ENCODE data around the gene SLAIN2. TPM values are rescaled to one million over a fixed set of nuclear protein-coding genes. Genes with fewer than 3 reads are reported as not detected.

SLAIN2 gene
- total and polyA plus RNA-seq, 3 donors from 2014 or later, result 57.3 to 255 (median 75.8) TPM

DNA sequence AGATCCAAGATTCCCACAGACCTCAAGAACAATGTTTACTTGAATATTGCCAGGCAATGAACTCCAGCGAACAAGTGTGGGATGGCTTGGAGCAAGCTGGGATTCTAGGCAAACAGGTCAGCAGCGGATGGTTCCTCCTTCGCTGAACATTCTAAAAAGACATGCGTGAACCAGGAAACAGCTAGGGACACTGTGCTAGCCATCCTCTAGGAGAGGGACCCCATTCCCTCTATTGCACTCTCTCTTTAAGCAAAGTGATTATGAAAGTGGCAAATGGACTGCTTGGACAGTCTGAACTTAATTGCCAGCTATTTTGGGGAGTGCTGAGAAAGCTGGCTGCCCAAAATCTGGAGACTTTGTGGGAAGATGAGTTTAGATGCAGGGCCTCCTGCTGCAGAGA, 41.8 kb upstream of the SLAIN2 start:
- WGBS, 2 donors, result 95 to 100% methylated on average over 4 of the region's 4 CpGs
- intact Hi-C loops (cut with DNase I; ENCODE audit: low total_unique reads), result no loop called here

DNA sequence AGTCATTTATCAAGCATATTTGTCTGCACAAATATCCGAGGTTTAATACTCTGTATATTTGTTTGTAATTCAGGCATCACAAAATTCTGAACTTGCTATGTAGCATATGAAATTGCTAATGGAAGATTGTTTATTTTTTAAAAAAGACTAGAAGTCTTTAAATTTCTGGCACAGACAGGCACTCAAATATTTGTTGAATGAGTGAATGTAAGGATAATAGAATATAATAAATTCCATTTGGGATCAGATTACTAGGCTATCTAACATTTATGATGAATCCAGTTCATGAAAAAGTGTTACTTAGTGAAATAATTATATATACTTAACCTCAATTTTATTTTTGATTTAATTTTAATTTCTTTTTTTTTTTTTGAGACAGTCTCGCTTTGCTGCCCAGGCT, 41.3 kb upstream of the SLAIN2 start:
- 79 to 82% methylated on average over 2 of the region's 2 CpGs for WGBS, 2 donors

More for the DNA sequence above, 41.8 kb upstream of the SLAIN2 start:
- H3K27ac ChIP-seq, result no peak overlapping the region
- TF ChIP-seq, protein P1, sequence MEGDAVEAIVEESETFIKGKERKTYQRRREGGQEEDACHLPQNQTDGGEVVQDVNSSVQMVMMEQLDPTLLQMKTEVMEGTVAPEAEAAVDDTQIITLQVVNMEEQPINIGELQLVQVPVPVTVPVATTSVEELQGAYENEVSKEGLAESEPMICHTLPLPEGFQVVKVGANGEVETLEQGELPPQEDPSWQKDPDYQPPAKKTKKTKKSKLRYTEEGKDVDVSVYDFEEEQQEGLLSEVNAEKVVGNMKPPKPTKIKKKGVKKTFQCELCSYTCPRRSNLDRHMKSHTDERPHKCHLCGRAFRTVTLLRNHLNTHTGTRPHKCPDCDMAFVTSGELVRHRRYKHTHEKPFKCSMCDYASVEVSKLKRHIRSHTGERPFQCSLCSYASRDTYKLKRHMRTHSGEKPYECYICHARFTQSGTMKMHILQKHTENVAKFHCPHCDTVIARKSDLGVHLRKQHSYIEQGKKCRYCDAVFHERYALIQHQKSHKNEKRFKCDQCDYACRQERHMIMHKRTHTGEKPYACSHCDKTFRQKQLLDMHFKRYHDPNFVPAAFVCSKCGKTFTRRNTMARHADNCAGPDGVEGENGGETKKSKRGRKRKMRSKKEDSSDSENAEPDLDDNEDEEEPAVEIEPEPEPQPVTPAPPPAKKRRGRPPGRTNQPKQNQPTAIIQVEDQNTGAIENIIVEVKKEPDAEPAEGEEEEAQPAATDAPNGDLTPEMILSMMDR (IDR thresholded peaks at IDR 0.05), result no peak
- TF ChIP-seq POLR2A (IDR thresholded peaks at IDR 0.05), result no peak
- H3K36me3 ChIP-seq (ENCODE audit: low read depth, missing control alignments), result no peaks in the 10 kb centered on the region
- no peaks in the 10 kb centered on the region for H3K4me1 ChIP-seq
- no peak for DNase-seq
- no peaks in the 10 kb centered on the region for H3K27me3 ChIP-seq
- no peak overlapping the region for H3K4me3 ChIP-seq
- no peaks in the 10 kb centered on the region for H3K9me3 ChIP-seq

DNA sequence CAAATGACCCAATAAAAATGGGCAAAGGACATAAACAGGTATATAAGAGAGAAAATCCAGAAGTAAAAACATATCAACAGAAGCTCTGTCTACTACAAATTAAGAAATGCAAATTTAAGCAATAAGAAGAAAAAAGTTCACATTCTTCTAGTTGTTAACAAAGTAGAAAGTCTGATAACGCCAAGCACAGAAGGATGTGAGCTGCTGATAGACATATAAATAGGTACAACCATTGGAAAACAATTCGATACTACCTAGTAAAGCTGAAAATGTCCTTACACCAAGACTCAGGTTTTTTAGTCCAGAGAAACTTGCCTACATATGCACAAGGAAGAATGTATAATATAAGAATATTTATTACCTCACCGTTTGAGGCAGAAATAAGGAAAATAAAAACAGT, 35.8 kb upstream of the SLAIN2 start:
- TF ChIP-seq, protein P1 (IDR thresholded peaks at IDR 0.05), result no peak
- no peak for TF ChIP-seq POLR2A (IDR thresholded peaks at IDR 0.05)
- intact Hi-C loops (cut with DNase I; ENCODE audit: low total_unique reads), result no loop called here
- WGBS, 2 donors, result 76 to 86% methylated on average over 3 of the region's 3 CpGs

More for the DNA sequence above, 41.3 kb upstream of the SLAIN2 start:
- intact Hi-C loops (cut with DNase I; ENCODE audit: low total_unique reads), result no loop called here
- H3K9me3 ChIP-seq, result no peaks in the 10 kb centered on the region
- H3K4me3 ChIP-seq, result no peak overlapping the region
- TF ChIP-seq POLR2A (IDR thresholded peaks at IDR 0.05), result no peak
- TF ChIP-seq, protein P1 (IDR thresholded peaks at IDR 0.05), result no peak
- H3K27me3 ChIP-seq, result no peaks in the 10 kb centered on the region
- no peak for DNase-seq
- no peaks in the 10 kb centered on the region for H3K4me1 ChIP-seq
- no peaks in the 10 kb centered on the region for H3K36me3 ChIP-seq (ENCODE audit: low read depth, missing control alignments)
- H3K27ac ChIP-seq, result no peak overlapping the region

DNA sequence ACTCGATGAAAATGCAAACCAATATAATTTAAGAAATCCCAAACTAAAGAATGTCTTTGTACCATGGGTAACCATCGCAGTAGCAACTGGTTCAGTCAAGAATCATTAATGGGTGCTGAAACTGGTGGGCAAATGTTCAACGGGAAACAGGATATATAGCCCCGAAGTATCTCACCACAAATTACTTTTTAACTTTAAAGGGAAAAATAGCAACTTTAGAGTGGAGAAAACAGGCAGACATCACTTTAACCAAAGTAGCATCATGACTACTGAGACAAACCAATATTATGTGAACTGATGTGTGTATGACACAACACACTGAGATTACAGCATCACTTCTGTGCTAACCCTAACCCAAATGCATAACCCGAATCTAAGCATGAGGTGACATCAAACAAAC, 33.8 kb upstream of the SLAIN2 start:
- intact Hi-C loops (cut with DNase I; ENCODE audit: low total_unique reads), result no loop called here
- no peak for DNase-seq
- no peaks in the 10 kb centered on the region for H3K27me3 ChIP-seq
- H3K36me3 ChIP-seq (ENCODE audit: low read depth, missing control alignments), result no peaks in the 10 kb centered on the region
- H3K9me3 ChIP-seq, result no peaks in the 10 kb centered on the region
- H3K4me1 ChIP-seq, result no peaks in the 10 kb centered on the region
- TF ChIP-seq POLR2A (IDR thresholded peaks at IDR 0.05), result no peak
- TF ChIP-seq, protein P1 (IDR thresholded peaks at IDR 0.05), result no peak
- no peak overlapping the region for H3K27ac ChIP-seq
- no peak overlapping the region for H3K4me3 ChIP-seq
- WGBS, 2 donors, result 87 to 89% methylated on average over 5 of the region's 5 CpGs

More for the DNA sequence above, 35.8 kb upstream of the SLAIN2 start:
- DNase-seq, result no peak
- Histone ChIP-seq H3K36me3 (ENCODE audit: low read depth, missing control alignments) (no peaks in the 10 kb centered on the region), H3K4me3 (no peak overlapping the region), H3K27me3 (no peaks in the 10 kb centered on the region), H3K4me1 (no peaks in the 10 kb centered on the region), H3K9me3 (no peaks in the 10 kb centered on the region), H3K27ac (no peak overlapping the region)

DNA sequence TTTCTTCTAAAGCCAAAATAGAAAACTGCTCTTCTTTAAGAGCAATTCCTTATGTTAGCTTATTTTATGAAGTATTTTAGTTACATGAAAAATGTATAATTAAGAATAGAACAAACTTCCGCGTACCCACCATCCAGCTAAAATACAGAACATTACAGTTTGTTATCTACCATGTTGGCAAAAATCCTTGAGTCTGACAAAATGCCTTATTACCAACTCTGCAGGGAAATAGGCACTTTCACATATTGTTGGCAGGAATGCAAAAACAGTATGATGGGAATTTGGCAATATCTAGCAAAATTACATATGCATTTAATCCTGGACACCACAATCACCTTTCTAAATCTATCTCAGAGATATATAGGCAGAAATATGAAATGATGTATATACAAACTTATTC, 32.4 kb upstream of the SLAIN2 start:
- Histone ChIP-seq H3K4me1 (no peaks in the 10 kb centered on the region), H3K36me3 (ENCODE audit: low read depth, missing control alignments) (no peaks in the 10 kb centered on the region), H3K9me3 (no peaks in the 10 kb centered on the region), H3K27me3 (no peaks in the 10 kb centered on the region), H3K4me3 (no peak overlapping the region), H3K27ac (no peak overlapping the region)
- WGBS, 2 donors, result 50 to 63% methylated on average over 2 of the region's 2 CpGs
- intact Hi-C loops (cut with DNase I; ENCODE audit: low total_unique reads), result no loop called here
- TF ChIP-seq POLR2A (IDR thresholded peaks at IDR 0.05), result no peak
- TF ChIP-seq, protein P1 (IDR thresholded peaks at IDR 0.05), result no peak
- no peak for DNase-seq
